Stomach smooth muscle (tissue), 2 donors: ENCODE results near the gene DACH1.

Source experiments
- H3K27ac ChIP-seq: one replicate; pipeline ENCODE4 v1.7.0; 2013; ENCODE audit warnings: mild to moderate bottlenecking, low read length, inconsistent platforms
- H3K27me3 ChIP-seq, 2 donors: one replicate each; pipeline ENCODE4 v1.7.0; 2013; ENCODE audit warnings: low read length in 2 of 2; ENCODE audit not compliant: insufficient read depth in 2 of 2, control insufficient read depth in 1 of 2
- H3K36me3 ChIP-seq, 2 donors: one replicate each; pipeline ENCODE4 v1.7.0; 2013; ENCODE audit warnings: low read length in 2 of 2; ENCODE audit not compliant: control insufficient read depth in 2 of 2, insufficient read depth in 2 of 2
- H3K4me1 ChIP-seq: one replicate; pipeline ENCODE4 v1.7.0; 2013; ENCODE audit warnings: low read length; ENCODE audit not compliant: control insufficient read depth, insufficient read depth
- H3K4me3 ChIP-seq, 2 donors: one replicate each; pipeline ENCODE4 v1.7.0; 2013; ENCODE audit warnings: low read length in 2 of 2
- H3K9ac ChIP-seq, 2 donors: one replicate each; pipeline ENCODE4 v1.7.0; 2013; ENCODE audit warnings: low read length in 2 of 2, mild to moderate bottlenecking in 1 of 2
- H3K9me3 ChIP-seq, 2 donors: one replicate each; pipeline ENCODE4 v1.7.0; 2013; ENCODE audit warnings: low read length in 2 of 2; ENCODE audit not compliant: control insufficient read depth in 2 of 2
- donor health status: healthy.
- donor health status: Pancreatic carcinoma.

Gene DACH1

DNA sequence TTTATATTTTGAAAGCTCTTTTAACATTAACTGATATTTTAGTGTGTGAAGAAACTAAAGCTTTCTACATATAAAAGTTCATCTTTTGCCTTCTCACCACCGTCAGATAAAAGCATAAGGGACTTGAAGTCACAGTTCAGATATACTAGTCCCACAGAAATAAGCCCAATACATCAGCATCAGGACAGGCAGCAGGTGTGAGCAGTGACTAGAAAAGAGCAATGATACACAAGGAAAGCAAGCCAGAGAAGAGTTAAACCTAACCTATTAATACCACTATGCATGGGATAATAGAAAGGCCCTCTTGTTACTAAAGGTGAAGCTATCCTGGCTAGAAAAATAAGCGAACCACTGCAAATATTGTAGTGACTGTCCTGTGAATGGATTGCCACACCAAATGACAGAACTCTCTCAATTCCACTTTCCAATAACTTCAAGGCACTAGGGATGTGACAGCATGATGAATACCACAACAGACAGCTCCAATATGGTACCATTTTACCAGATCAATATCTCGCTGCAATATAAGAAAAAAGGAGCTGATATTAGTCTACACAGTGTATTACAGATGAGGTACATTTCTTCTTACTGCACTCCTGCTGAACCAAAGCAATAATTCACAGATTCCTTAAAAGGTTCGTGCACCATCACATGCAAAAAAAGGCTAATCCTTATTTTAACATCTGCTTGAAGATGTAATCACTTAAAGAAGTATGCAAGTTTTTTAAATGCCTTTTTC is 114.1 kb downstream of the DACH1 start:
- H3K27me3 ChIP-seq, result no peaks in the 10 kb centered on the region
- H3K9ac ChIP-seq, result no peak overlapping the region
- no peak overlapping the region for H3K4me3 ChIP-seq
- no peaks in the 10 kb centered on the region for H3K36me3 ChIP-seq
- H3K27ac ChIP-seq, result no peak overlapping the region
- no peaks in the 10 kb centered on the region for H3K9me3 ChIP-seq
- H3K4me1 ChIP-seq, result no peaks in the 10 kb centered on the region

DNA sequence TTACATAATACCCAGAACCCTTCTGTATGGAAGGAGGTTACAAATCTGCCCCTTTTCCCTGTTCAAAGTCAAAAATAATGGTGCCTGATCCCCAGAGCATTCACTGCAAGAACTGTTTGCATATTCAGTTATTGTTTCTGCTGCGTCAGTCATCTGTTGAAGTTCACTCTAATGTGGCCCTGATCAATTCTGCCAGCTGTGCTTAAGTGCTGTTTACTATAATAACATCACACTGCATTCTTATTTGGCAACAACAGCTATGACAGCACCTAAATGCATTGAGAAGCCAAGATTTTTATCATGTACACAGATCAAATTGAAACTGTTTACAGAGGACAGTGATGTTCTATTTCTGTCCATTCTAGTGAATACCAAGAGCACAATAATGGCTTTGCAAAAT is 115.9 kb downstream of the DACH1 start:
- H3K9me3 ChIP-seq, result no peaks in the 10 kb centered on the region
- no peak overlapping the region for H3K9ac ChIP-seq
- H3K27me3 ChIP-seq, result no peaks in the 10 kb centered on the region
- H3K4me1 ChIP-seq, result no peaks in the 10 kb centered on the region
- H3K4me3 ChIP-seq, result no peak overlapping the region
- H3K27ac ChIP-seq, result no peak overlapping the region
- H3K36me3 ChIP-seq, result no peaks in the 10 kb centered on the region

DNA sequence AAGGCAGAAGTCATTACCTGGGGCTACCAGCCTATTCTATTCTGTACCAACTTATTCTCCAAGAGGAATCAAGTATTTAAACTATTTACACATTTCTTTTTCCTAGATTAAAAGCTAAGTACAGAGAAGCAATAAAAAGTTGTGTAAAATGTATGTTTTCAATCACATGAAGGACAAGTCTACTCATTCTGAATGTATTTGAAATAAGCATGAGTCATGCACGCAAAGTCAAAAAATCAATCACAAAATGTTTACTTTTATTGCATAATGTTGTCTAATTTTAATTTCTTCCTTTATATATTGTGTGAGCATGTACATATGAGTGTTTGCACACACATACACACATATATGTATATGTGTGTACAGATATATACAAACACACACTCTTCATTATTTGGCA is 136.7 kb downstream of the DACH1 start:
- no peaks in the 10 kb centered on the region for H3K4me1 ChIP-seq
- no peak overlapping the region for H3K4me3 ChIP-seq

DNA sequence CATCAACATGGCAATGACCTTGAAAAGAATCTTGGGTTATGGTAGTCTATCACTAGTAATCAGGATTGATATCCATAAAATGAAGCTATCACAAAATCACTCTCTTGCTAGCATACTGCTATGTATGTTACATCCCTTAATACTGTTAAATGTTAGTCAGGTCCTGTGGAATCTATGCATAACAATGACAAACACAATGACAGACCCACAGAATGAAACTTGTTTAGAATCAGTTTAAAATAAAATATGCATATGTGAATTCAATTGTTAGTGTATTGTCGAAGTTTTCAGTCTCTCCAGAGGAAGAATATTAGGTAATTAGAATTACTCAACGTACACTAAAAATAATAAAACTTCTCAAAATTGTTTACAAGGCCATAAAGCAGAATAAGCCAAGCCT is 137.6 kb downstream of the DACH1 start:
- H3K36me3 ChIP-seq, result no peaks in the 10 kb centered on the region
- H3K4me1 ChIP-seq, result no peaks in the 10 kb centered on the region
- H3K27ac ChIP-seq, result no peak overlapping the region
- no peak overlapping the region for H3K9ac ChIP-seq
- no peaks in the 10 kb centered on the region for H3K27me3 ChIP-seq
- H3K9me3 ChIP-seq, result no peaks in the 10 kb centered on the region
- no peak overlapping the region for H3K4me3 ChIP-seq

More for the DNA sequence above, 136.7 kb downstream of the DACH1 start:
- H3K36me3 ChIP-seq, result no peaks in the 10 kb centered on the region
- no peak overlapping the region for H3K27ac ChIP-seq
- no peaks in the 10 kb centered on the region for H3K27me3 ChIP-seq
- H3K9me3 ChIP-seq, result no peaks in the 10 kb centered on the region
- no peak overlapping the region for H3K9ac ChIP-seq

DNA sequence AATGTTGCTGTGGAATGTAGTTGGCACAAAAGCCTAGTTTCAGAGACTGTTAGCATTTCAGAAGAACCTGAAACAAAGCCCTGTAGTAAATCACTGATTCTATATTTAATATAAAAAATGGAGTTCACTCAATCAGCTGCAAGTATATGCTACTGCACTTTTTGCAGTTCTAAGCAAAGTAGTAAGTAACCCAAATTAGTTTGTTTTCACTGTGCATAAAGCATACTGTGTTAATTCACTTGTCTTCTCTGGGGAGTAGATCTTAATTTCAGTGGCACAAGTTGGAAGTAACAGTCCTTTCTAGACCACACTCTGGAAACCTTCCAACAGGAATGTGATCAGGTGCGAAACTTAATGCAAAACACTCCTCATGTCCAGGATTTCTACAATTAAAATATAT is 139.3 kb downstream of the DACH1 start:
- Histone ChIP-seq H3K9me3 (no peaks in the 10 kb centered on the region), H3K4me1 (no peaks in the 10 kb centered on the region), H3K9ac (no peak overlapping the region), H3K36me3 (no peaks in the 10 kb centered on the region), H3K27me3 (no peaks in the 10 kb centered on the region), H3K27ac (no peak overlapping the region), H3K4me3 (no peak overlapping the region)

DNA sequence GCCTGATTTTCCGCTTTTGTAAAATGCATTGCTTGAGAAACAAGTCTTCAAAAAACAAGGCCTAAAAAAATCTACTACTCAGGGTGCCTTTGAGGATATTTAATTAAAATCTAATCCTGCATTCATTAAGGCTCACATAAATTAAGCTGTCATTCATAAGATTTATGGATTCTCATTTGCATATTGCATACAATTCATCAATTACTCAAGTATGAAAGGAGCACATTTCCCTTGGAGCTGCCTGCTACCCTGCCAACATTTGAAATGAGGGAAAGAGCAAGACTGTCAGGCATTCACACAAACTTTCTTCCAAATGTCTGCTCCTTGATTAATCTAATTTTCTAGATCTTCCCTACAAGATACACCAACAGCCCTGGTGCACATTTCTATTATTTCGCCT is 140.0 kb downstream of the DACH1 start:
- no peak overlapping the region for H3K9ac ChIP-seq
- no peak overlapping the region for H3K4me3 ChIP-seq
- no peaks in the 10 kb centered on the region for H3K27me3 ChIP-seq
- H3K4me1 ChIP-seq, result no peaks in the 10 kb centered on the region
- no peaks in the 10 kb centered on the region for H3K36me3 ChIP-seq
- H3K9me3 ChIP-seq, result no peaks in the 10 kb centered on the region
- H3K27ac ChIP-seq, result no peak overlapping the region

DNA sequence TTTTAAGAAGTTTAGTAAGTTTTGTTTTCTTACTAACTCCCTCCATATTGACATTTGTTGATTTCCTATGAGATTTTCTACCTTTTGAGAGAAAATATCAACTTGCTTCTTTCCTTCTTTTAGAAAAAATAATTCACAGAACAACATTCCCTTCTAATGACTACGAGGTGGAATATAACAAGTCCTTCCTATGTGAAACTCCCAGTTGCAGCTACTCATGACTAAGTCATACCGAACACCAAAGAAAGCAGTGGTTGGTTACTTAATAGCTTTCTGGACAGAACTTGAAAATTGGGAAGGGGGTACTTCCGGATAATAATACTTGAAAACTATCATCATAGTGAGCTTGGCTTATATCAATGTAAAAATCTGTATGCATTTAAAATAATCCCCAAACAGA is 144.8 kb downstream of the DACH1 start:
- H3K9ac ChIP-seq, result no peak overlapping the region
- H3K27me3 ChIP-seq, result no peaks in the 10 kb centered on the region
- no peak overlapping the region for H3K27ac ChIP-seq
- H3K36me3 ChIP-seq, result no peaks in the 10 kb centered on the region
- no peaks in the 10 kb centered on the region for H3K4me1 ChIP-seq
- no peaks in the 10 kb centered on the region for H3K9me3 ChIP-seq
- H3K4me3 ChIP-seq, result no peak overlapping the region

GRCh38 chr13:71721104-71721503 is 145.9 kb downstream of the DACH1 start:
- no peaks in the 10 kb centered on the region for H3K9me3 ChIP-seq
- no peak overlapping the region for H3K9ac ChIP-seq
- H3K4me3 ChIP-seq, result no peak overlapping the region
- no peaks in the 10 kb centered on the region for H3K4me1 ChIP-seq
- no peaks in the 10 kb centered on the region for H3K27me3 ChIP-seq
- H3K36me3 ChIP-seq, result no peaks in the 10 kb centered on the region
- no peak overlapping the region for H3K27ac ChIP-seq

- Histone ChIP-seq H3K9me3 (no peaks in the 10 kb centered on the region), H3K4me3 (no peak overlapping the region), H3K27ac (no peak overlapping the region), H3K27me3 (no peaks in the 10 kb centered on the region), H3K4me1 (no peaks in the 10 kb centered on the region), H3K9ac (no peak overlapping the region), H3K36me3 (no peaks in the 10 kb centered on the region)
Observed at GRCh38 chr13:71718931-71719330, 148.1 kb downstream of the DACH1 start.

DNA sequence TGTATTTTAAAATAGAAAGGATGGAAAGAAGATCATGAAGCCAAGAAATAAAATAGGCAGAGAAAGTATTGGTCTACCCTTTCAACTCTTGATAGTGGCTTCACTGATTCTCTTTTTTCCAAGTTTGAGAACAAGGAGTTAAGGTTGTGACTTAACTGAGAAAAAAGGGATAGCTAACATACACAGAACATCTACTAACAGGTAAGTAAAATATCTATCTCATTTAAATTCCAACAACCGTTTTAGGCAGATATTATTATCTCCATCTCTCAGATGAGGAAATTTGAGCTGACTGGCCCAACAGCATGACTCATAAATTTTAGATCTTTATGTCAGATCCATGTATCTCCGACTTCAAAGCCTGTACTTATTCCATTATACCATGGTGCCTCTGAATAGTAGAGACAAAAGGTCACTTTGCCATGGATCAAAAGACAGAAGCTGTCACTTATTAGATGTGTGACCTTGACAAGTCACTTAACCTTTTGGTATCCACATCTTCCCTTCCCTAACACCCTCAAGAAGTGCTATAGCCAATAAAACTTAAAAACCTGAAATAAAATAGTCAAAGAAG is 152.1 kb downstream of the DACH1 start:
- Histone ChIP-seq H3K36me3 (no peaks in the 10 kb centered on the region), H3K4me1 (no peaks in the 10 kb centered on the region), H3K9me3 (no peaks in the 10 kb centered on the region), H3K27ac (no peak overlapping the region), H3K4me3 (no peak overlapping the region), H3K9ac (no peak overlapping the region), H3K27me3 (no peaks in the 10 kb centered on the region)

- H3K27me3 ChIP-seq, result no peaks in the 10 kb centered on the region
- H3K9ac ChIP-seq, result no peak overlapping the region
- H3K36me3 ChIP-seq, result no peaks in the 10 kb centered on the region
- no peaks in the 10 kb centered on the region for H3K4me1 ChIP-seq
- no peak overlapping the region for H3K27ac ChIP-seq
- no peak overlapping the region for H3K4me3 ChIP-seq
- no peaks in the 10 kb centered on the region for H3K9me3 ChIP-seq
Observed at GRCh38 chr13:71712988-71713653, 153.9 kb downstream of the DACH1 start.
